HK-2 (cell line): Measurements from ENCODE around the gene ADGRD2.

Source experiments
- DNase-seq: peaks from one replicate; pipeline ENCODE4 v3.0.0-alpha.2; 2018; ENCODE audit not compliant: unreplicated experiment

Gene ADGRD2

DNA sequence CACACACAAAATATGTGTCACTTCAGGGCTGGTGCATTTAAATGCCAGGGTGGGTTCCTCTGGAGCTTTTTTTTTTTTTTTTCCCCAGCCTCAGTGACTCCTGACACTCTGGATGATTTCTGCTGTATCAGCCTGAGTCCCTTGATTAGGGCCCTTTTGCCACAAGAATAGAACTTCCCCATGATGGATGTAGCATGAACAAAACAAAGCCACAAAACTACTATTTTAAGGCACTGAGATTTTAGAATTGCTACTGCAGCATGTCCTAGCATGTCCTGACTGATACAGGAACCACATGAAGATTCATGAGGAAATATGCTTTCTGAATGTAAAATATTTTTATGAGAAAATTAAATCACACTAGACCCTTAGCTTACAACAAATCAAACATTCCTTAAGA is 13.9 kb upstream of the ADGRD2 start:
- no peak for DNase-seq

DNA sequence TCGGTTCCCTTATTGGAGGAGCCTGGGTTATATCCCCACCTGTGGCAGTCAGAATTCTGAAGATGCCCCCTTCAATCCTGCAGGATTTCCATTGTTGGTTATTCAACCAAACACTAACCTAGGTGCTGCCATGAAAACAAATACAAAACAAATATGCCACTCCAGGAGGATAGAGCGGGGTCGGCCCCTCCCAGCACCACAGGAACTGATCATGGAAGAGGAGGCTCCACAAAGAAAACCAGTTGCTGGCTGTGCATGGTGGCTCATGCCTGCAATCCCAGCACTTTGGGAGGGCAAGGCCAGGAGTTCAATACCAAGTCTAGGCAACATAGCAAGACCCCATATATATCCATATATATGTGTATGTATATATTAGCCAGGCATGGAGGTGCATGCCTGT is 13.2 kb upstream of the ADGRD2 start:
- no peak for DNase-seq

DNA sequence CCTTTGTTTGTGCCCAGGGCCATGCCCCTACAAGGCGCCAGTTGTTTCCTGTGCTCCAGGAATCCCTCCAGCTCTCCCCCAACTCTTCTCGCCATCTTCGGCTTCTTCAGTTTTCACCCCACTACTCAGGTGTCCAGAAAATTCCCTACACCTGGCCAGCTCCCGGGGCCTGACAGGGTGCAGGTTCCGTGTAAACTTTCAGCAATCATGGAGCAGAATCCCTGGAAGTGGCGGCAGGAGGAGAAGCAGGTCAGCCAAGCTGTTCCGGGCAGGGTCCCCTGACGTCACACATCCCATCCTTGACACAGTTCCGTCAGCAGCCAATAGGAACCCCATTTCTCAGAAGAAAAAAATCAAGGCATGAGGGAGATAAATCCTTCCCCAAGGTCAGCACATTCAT is 12.2 kb upstream of the ADGRD2 start:
- no peak for DNase-seq

DNA sequence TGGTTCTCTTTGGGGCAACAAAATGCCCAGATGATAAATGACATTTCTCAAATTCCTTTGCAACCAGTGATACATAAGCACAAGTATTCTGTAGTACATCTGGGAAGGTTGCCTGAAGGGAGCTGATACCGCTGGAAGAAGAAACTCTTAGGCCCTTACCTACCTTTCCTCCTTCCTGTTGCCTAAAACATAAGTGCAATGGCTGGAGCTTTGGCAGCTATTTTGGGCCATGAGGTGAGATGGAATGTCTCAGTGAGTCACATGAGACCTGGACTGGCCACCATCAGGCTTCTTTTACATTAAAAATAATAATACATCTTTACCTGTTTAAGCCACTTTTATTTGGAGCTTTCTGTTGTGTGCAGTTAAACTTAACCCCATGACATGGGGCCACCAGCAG is 11.2 kb upstream of the ADGRD2 start:
- DNase-seq: no peak

DNA sequence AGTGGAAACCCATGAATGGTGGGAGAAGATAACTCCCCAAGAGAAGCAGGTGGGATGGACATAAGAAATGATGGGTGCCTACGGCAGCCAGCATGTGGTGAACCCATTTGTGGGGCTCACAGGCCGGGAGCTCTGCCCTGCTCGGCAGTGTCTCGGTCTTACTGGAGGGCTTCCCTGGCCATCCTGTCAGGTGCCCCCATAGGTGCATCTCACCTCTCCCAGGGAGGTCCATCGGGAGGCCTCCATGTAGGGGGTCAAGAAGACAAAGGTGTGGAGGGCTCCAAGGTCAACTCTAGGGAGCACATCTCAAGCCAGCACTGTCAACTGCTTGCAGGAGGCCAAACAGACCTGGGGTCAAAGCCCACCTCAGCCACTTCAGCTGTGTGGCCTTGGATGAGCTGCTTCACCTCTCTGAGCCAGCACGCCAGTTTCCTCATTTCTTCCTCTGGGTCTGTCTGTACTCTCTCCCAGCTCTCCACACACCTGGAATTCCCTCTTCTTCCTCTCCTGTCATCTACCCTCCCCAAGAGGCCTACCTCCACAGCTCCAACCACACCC is 10.5 kb upstream of the ADGRD2 start:
- no peak for DNase-seq

DNA sequence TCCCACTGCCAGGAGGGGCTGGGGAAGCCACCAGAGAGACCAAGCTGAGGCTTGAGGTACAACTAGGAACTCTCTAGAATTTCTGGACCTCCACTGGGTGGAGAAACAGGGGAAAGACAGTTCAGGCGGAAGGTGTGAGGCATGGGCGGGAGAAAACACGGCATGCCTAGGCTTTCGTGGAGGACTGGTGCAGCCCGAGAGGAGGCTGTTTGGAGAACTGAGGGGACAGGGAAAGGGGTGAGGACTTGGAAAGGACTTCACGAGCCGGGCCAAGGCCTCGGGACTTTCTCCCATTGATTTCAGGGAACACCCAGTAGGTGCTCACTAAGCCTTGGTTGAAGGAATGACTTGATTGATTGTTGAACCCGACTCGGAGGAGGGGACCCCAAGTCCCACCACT is 9.5 kb upstream of the ADGRD2 start:
- no peak for DNase-seq

DNA sequence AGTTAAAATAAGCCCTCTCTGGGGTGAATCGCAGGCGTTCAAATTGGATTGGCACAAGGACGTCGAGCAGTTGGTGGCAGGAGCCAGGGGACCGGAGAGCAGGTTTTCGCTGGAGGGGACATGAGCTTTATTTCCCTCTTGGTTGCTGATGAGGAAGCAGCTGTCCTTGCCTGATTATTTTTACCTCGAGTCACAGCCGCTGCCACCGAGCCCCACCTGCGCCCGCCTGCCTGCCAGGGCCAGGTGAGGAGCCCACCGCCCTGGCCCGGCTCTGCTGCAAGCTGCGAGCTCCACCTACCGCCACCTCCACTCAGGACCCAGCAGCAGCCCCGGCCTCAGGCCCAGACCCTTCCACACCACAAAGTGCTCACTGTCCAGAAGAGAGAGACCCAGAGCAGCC is 9.0 kb upstream of the ADGRD2 start:
- no peak for DNase-seq

DNA sequence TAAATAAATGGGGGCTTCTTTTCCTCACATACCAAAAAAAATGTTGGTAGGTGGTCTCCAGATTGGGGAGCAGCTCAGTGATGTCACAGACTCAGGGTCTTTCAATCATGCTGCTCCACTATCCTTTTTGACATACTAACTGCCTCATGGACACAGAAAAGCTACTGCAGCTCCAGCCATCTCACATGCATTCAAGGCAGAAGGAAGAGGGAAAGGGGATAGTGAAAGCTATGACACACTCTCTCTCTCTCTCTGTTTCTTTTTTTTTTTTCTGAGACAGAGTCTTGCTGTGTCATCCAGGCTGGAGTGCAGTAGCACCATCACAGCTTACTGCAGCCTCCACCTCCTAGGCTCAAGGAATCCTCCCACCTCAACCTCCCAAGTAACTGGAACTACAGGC is 7.9 kb upstream of the ADGRD2 start:
- no peak for DNase-seq

DNA sequence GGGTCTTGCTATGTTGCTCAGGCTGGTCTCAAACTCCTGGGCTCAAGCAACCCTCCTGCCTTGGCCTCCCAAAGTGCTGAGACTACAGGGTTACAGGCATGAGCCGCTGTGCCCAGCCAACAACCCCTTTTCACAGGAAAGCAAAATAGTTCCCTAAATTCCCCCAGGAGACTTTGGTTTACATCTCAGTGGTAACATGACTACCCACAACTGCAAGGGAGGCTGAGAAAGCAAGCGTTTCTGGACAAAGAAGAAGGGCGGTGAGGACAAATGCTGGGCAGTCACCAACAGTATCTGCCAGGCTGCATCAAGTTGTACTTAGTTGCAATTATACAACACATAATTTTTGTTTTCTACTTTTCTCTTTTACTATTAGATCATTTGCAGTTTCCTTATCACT is 7.4 kb upstream of the ADGRD2 start:
- DNase-seq: no peak

DNA sequence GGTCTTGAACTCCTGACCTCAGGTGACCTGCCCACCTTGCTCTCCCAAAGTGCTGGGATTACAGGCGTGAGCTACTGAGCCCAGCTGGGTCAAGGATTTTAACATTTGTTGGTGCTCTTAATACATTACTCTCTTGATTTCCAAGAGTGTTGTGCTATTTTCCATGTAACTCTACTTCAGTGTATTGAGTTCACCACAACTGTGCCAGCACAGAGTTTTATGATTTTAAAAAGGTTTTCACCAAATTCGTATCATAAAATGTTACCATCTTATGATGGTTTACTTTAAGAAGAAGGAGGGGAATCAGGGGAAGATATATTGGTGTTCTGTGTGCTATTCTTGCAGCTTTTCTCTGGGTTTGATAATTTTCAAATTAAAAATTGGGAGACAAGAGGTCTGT is 6.6 kb upstream of the ADGRD2 start:
- DNase-seq: no peak

DNA sequence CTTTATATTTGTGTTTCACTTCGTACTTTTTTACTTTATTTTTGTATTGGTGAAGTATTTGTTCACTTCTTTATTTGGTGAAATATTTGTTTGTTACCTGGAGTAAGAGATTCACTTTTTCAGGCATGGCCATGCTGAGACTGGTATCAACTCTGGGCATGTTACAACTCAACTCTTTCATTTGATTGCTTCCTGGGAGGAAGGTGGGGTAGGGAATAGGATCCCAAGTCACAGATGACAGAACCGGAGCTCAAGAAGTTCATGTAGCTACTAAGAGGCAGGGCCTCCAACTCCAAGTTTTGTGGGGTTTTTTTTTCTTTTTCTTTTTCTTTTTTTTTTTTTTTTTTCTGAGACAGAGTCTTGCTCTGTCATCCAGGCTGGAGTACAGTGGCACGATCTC is 6.1 kb upstream of the ADGRD2 start:
- DNase-seq: no peak

DNA sequence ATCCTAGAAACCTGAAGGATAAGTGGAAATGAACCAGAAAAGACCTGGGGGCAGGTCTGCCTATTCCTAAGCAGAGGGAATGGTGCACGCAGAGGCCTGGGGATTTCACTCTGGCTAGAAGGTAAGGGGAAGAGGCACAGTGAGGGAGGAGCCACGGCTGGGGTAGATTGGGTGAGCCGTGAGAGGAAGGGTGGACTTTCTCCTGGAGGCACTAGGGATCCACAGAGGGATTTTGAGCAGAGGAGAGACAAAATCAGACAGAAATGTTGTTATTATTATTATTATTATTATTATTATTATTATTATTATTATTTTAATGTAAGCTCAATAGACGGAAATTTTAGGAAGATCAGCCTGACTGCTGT is 3.0 kb upstream of the ADGRD2 start:
- DNase-seq: no peak

DNA sequence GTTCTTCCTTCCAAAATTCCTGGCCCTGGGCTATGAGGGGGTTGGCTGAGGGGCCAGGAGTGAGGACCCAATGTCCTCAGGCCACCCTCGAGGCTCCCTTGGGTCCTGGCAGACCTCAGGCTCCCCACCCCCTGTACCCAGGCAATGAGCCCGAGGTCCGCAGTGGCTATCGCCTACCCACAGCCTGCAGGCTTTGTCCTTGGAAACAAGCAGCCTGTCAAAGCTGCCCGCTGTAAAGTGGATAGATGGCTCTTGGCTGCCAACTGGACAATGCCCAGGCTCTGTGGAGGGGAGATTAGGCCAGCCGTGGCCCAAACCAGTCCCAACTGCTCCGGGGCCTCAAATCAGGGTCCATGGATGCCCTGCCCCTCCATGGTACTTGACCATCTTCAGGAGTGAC is 2.2 kb upstream of the ADGRD2 start:
- DNase-seq: no peak

DNA sequence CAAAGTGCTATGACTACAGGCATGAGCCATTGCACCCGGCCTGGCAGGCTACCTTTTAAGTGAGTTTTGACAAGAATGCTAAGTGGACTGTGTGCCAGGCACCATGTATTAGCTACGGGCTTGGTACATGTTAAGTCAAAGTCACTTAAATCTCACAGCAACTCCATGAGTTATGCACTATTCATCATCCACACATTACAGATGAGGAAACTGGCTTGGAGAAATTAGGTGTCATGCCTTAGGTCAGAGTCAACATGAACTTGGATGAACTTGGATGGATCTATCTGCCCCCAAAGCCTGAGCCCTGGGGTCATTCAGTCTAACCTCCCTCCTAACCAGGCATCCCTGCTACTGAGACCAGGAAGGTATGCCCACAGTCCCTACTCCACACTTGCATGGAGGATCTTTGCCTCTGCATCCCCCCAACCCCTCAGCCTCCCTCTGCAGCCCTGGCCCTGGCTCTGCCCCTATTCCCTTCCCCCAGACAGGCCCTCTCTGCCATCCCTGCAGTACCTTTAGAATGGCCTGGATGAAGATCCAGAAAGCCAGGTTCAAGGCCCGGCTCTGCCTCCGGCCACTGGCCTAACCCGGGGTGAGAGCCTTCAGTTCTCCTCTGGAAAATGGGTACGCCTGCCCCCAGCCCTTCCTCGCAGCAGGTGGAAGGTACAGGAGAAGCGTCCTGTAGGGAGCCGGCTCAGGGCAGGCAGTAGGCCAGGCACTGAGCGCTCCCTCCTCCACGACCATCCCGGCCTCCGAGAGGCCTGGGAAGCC is 685 bp upstream of the ADGRD2 start:
- no peak for DNase-seq

DNA sequence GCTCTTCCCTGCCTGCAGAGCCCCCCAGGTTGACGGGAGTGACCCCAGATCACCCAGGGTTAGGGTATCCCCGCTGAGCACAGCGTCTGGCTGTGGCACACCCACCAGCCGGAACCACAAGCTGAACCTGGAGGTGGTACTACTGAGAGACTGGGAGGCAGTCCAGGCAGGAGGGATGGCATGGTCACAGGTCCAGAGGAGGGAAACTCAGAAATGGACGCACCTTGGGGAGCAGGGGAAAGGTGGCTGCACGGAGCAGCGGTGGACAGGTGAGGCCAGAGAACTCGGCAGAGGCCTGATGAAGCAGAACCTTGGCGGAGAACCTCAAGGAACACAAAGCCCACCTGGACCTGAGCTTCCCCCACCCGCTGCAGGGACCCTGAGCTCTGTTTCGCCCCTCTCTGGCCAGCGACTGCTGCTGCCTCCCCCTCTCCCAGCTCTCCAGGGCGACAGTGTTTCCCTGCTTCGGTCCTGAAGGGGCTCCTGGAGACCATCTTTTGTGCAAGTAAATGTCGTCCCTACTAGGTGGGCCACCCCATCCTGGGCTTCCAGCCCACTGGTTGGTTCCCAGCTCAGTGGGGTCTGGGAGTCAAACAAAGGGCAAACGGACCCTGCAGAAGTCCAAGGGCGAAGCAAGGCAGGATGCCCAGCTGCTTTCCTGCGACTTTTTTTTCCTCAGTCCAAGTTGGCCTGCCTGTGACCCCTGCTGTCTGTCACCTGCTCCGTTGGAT is 845 bp downstream of the ADGRD2 start:
- DNase-seq: no peak

DNA sequence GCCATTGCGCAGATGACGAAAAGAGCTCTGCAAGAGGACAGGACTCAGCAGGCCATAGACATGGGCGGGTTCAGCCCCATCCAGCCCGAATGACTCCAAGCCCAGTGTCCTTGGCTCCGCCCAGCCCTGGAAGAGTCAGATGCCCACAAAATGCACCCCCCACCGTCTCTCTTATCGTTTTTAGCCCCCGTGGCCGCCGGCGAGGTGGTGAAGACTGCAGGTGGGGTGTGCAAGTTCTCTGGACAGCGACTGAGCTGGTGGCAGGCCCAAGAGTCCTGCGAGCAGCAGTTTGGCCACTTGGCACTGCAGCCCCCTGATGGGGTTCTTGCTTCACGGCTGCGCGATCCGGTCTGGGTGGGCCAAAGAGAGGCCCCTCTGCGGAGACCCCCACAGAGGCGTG is 2.1 kb downstream of the ADGRD2 start:
- DNase-seq: no peak

DNA sequence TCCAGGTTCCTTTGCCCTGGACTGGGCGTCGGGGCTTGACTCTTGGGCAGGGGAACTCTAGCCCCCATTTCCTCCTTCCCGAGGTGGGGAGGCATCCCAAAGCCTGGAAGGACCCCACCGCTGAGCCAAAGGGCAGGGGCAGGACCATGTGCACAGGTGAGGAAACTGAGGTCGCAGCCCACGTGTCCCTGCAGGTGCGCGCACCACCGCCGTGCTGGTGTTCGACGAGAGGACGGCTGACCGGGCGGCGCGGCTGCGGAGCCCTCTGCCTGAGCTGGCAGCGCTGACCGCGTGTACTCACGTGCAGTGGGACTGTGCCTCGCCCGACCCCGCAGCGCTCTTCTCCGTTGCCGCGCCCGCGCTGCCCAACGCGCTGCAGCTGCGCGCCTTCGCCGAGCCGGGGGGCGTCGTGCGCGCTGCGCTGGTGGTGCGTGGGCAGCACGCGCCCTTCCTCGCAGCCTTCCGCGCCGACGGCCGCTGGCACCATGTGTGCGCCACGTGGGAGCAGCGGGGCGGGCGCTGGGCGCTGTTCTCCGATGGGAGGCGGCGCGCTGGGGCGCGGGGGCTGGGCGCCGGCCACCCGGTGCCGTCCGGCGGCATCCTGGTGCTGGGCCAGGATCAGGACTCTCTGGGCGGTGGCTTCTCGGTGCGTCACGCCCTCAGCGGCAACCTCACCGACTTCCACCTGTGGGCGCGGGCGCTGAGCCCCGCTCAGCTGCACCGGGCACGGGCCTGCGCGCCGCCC is 2.8 kb downstream of the ADGRD2 start:
- no peak for DNase-seq

DNA sequence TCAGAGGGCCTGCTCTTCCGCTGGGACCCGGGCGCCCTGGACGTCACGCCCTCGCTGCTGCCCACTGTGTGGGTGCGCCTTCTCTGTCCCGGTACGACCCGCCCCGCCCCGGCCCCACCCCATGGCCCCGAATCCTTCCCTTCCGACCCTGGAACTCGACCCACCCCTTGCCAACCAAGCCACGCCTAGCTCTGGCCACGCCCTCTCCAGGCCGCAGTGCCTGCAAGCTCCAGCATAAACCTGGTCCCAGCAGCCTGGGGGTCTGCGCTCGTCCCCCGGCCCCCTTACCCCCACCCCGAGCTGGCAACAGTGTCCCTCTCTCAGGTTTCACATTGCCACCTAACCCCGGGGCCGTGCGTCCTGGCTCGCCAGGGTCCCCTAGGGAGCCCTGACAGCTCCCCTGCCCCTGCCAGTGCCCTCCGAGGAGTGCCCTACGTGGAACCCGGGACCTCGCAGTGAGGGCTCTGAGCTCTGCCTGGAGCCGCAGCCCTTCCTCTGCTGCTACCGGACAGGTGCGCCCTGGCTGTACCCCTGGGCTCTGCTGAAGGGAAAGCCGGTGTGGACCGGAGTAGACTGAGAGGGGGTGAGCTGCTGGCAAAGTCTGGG is 3.4 kb downstream of the ADGRD2 start:
- DNase-seq: peak; percentile 55

DNA sequence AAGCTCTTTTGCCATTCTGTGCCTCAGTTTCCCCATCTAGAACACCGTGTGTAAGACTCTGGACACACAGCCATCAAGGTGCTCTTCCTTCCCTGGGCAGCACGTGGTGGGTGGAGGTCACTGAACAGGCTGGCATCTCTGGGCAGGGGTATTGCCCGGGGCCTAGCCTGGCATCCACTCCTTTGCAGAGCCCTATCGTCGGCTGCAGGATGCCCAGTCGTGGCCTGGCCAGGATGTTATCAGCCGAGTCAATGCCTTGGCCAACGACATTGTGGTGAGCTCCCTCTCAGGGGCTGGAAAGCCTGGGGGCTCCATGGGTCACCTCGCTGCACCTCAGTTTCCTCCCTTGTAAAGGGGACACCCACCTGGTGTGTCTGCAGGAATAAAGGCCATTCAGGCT is 4.0 kb downstream of the ADGRD2 start:
- DNase-seq: no peak

DNA sequence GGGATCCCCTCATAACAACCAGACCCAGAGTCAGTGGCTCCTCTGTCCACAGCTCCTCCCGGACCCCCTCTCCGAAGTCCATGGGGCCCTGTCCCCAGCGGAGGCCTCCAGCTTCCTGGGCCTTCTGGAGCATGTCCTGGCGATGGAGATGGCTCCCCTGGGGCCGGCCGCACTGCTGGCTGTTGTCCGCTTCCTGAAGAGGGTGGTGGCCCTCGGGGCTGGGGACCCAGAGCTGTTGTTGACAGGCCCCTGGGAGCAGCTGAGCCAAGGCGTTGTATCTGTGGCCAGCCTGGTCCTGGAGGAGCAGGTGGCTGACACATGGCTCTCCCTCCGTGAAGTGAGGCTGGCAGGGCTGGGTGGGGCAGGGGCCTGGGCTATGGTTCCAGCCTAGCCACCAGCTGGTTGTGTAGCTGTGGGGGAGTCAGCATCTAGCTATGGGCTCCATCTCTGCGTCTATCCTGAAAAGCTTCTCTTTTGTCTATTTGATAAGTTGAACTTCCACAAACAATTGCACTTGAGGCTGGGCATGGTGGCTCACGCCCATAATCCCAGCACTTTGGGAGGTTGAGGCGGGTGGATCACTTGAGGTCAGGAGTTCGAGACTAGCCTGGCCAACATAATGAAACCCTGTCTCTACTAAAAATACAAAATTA is 4.7 kb downstream of the ADGRD2 start:
- DNase-seq: no peak

DNA sequence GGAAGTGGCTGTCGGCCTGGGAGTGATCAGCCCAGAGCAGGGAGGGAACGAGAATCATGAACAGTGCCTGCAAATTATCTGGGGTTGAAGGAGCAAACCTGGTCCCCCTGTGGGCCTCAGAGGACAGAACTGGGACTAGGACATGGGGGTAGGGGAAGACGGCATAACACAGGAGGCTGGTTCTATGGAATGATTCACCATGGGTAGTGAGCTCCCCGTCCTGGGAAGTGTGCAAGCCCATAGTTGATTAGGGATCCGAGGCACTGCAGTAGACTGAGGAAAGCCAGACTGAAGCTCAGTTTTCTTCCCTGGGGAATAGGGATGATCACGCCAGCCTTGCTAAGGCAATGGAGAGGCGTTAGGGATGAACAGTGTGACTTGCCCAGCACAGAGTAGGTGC is 5.6 kb downstream of the ADGRD2 start:
- DNase-seq: no peak
